Spinal cord (tissue), 10 donors: Measurements from ENCODE around the gene ABCG4. TPM values are rescaled to one million over a fixed set of nuclear protein-coding genes. Genes with fewer than 3 reads are reported as not detected.

Experiments
- DNase-seq, 6 donors: peaks; one replicate each; pipeline versions ENCODE4 v3.0.0 to v3.0.0-alpha.2; 2013 to 2015; ENCODE audit warnings: low spot score in 6 of 6, low read depth in 4 of 6
- H3K27ac ChIP-seq: one replicate; pipeline ENCODE4 v1.5.1; 2013; ENCODE audit warnings: low read depth, low read length, control low read depth
- H3K27me3 ChIP-seq: one replicate; pipeline ENCODE4 v1.6.1; 2013; ENCODE audit warnings: low read length; ENCODE audit not compliant: control insufficient read depth, insufficient read depth
- H3K36me3 ChIP-seq: one replicate; pipeline ENCODE4 v1.6.1; 2013; ENCODE audit warnings: low read length; ENCODE audit not compliant: control insufficient read depth, insufficient read depth
- H3K4me1 ChIP-seq: one replicate; pipeline ENCODE4 v1.6.1; 2013; ENCODE audit warnings: low read length; ENCODE audit not compliant: control insufficient read depth, insufficient read depth
- H3K4me3 ChIP-seq: one replicate; pipeline ENCODE4 v1.5.1; 2013; ENCODE audit warnings: low read depth, low read length, control low read depth
- H3K9me3 ChIP-seq: one replicate; pipeline ENCODE4 v1.6.1; 2013; ENCODE audit warnings: low read length; ENCODE audit not compliant: control insufficient read depth, insufficient read depth
- WGBS: methylation state at CpG from one replicate; pipeline ENCODE4 v1.1.5; 2013; ENCODE audit warnings: missing lambda C conversion rate; ENCODE audit not compliant: insufficient coverage; 5-methylcytosine and 5-hydroxymethylcytosine counted together
- polyA plus RNA-seq, 2 donors: library from polyadenylated mRNA; unstranded; fragments of 120-200 nt; gene quantifications; one replicate each; pipeline ENCODE4 v1.2.1, GENCODE V29; 2013; ENCODE audit not compliant: insufficient read length in 2 of 2
- total RNA-seq, 2 donors: library from RNA; depleted of rRNA in 1 of 2; stranded (reverse); fragments of 120-200 nt in 1 of 2; fragments of >200 nt in 1 of 2; gene quantifications; one replicate each; pipeline versions ENCODE4 v1.2.3 to v1.2.4, GENCODE V29; 2013 to 2014
- donor health status: healthy.

Gene ABCG4
- total and polyA plus RNA-seq, 4 donors, result 2.1 to 16.9 (median 8.7) TPM

- peak in 1 of 6 donors; percentile 11 for DNase-seq
- Histone ChIP-seq H3K27me3 (no peaks in the 10 kb centered on the region), H3K36me3 (peaks cover 22% of the 10 kb centered on the region), H3K4me3 (peak overlapping the region; percentile 68), H3K4me1 (peaks cover 34% of the 10 kb centered on the region), H3K9me3 (no peaks in the 10 kb centered on the region), H3K27ac (no peak overlapping the region)
- WGBS, result under 1% methylated on average over 65 of the region's 65 CpGs
Measured at GRCh38 chr11:119107538-119108145, 41.2 kb upstream of the ABCG4 start.

- peak in 1 of 6 donors; percentile 30 for DNase-seq
- Histone ChIP-seq H3K27me3 (no peaks in the 10 kb centered on the region), H3K27ac (no peak overlapping the region), H3K9me3 (no peaks in the 10 kb centered on the region), H3K36me3 (peaks cover 28% of the 10 kb centered on the region), H3K4me3 (peak overlapping the region; percentile 68), H3K4me1 (peaks cover 28% of the 10 kb centered on the region)
- WGBS, result 0% methylated on average over 4 of the region's 8 CpGs
Measured at GRCh38 chr11:119108146-119108856, 40.6 kb upstream of the ABCG4 start.

- peak overlapping the region; percentile 68 for H3K4me3 ChIP-seq
- peaks cover 26% of the 10 kb centered on the region for H3K4me1 ChIP-seq
- peaks cover 34% of the 10 kb centered on the region for H3K36me3 ChIP-seq
- 100% methylated on average over 1 of the region's 2 CpGs for WGBS
- DNase-seq, result no peak
- H3K9me3 ChIP-seq, result no peaks in the 10 kb centered on the region
- no peaks in the 10 kb centered on the region for H3K27me3 ChIP-seq
- H3K27ac ChIP-seq, result no peak overlapping the region
Measured at GRCh38 chr11:119108857-119109221, 40.0 kb upstream of the ABCG4 start.

- Histone ChIP-seq H3K27ac (no peak overlapping the region), H3K4me3 (no peak overlapping the region), H3K27me3 (no peaks in the 10 kb centered on the region), H3K9me3 (no peaks in the 10 kb centered on the region), H3K36me3 (peaks cover 43% of the 10 kb centered on the region), H3K4me1 (peaks cover 26% of the 10 kb centered on the region)
- WGBS, result 90% methylated on average over 2 of the region's 3 CpGs
- DNase-seq, result no peak
Measured at GRCh38 chr11:119109843-119110242, 39.0 kb upstream of the ABCG4 start.

GRCh38 chr11:119110439-119110838 lies 38.4 kb upstream of the ABCG4 start:
- H3K4me3 ChIP-seq, result no peak overlapping the region
- 89% methylated on average over 1 of the region's 10 CpGs for WGBS
- H3K9me3 ChIP-seq, result no peaks in the 10 kb centered on the region
- no peaks in the 10 kb centered on the region for H3K27me3 ChIP-seq
- H3K27ac ChIP-seq, result no peak overlapping the region
- peaks cover 26% of the 10 kb centered on the region for H3K4me1 ChIP-seq
- no peak for DNase-seq
- H3K36me3 ChIP-seq, result peaks cover 47% of the 10 kb centered on the region

- no peak overlapping the region for H3K4me3 ChIP-seq
- H3K27ac ChIP-seq, result no peak overlapping the region
- no peak for DNase-seq
- WGBS, result 91% methylated on average over 10 of the region's 11 CpGs
- peaks cover 24% of the 10 kb centered on the region for H3K4me1 ChIP-seq
- peaks cover 58% of the 10 kb centered on the region for H3K36me3 ChIP-seq
- H3K27me3 ChIP-seq, result no peaks in the 10 kb centered on the region
- H3K9me3 ChIP-seq, result no peaks in the 10 kb centered on the region
Measured at GRCh38 chr11:119111361-119111925, 37.4 kb upstream of the ABCG4 start.

- Histone ChIP-seq H3K4me3 (no peak overlapping the region), H3K9me3 (no peaks in the 10 kb centered on the region), H3K4me1 (peaks cover 18% of the 10 kb centered on the region), H3K27me3 (no peaks in the 10 kb centered on the region), H3K27ac (no peak overlapping the region), H3K36me3 (peaks cover 61% of the 10 kb centered on the region)
- no peak for DNase-seq
- WGBS, result 97% methylated on average over 10 of the region's 12 CpGs
Measured at GRCh38 chr11:119112314-119113020, 36.4 kb upstream of the ABCG4 start.

GRCh38 chr11:119113716-119114115 lies 35.1 kb upstream of the ABCG4 start:
- 84% methylated on average over 9 of the region's 9 CpGs for WGBS
- Histone ChIP-seq H3K27ac (no peak overlapping the region), H3K4me1 (peaks cover 9% of the 10 kb centered on the region), H3K36me3 (peaks cover 61% of the 10 kb centered on the region), H3K4me3 (no peak overlapping the region), H3K27me3 (no peaks in the 10 kb centered on the region), H3K9me3 (no peaks in the 10 kb centered on the region)
- no peak for DNase-seq

GRCh38 chr11:119114351-119114750 lies 34.5 kb upstream of the ABCG4 start:
- H3K27me3 ChIP-seq, result no peaks in the 10 kb centered on the region
- 100% methylated on average over 2 of the region's 5 CpGs for WGBS
- H3K9me3 ChIP-seq, result no peaks in the 10 kb centered on the region
- no peak overlapping the region for H3K27ac ChIP-seq
- no peak for DNase-seq
- peaks cover 61% of the 10 kb centered on the region for H3K36me3 ChIP-seq
- H3K4me3 ChIP-seq, result no peak overlapping the region
- peaks cover 3% of the 10 kb centered on the region for H3K4me1 ChIP-seq
